Mammary epithelial cell (primary cell): ENCODE measurements around the gene HS6ST2.

Experiments used
- EZH2 ChIP-seq: IDR thresholded peaks from 2 replicates; pipeline ENCODE4 v1.6.1; 2012; ENCODE audit warnings: low read length, inconsistent platforms, borderline replicate concordance
- TF ChIP-seq, protein P1 (sequence below), 2 donors: IDR thresholded peaks in 1 of 2; conservative IDR thresholded peaks in 1 of 2; 2 replicates each; pipeline ENCODE4 v1.5.1; 2011 to 2012; ENCODE audit warnings: inconsistent platforms in 2 of 2, low read length in 2 of 2, mild to moderate bottlenecking in 2 of 2, control low read depth in 1 of 2, low read depth in 1 of 2; ENCODE audit not compliant: insufficient read depth in 1 of 2; ENCODE audit errors: extremely low read depth in 1 of 2

GRCh38 chrX:132786217-132786616 lies 172.2 kb downstream of the HS6ST2 start:
- TF ChIP-seq, protein P1, sequence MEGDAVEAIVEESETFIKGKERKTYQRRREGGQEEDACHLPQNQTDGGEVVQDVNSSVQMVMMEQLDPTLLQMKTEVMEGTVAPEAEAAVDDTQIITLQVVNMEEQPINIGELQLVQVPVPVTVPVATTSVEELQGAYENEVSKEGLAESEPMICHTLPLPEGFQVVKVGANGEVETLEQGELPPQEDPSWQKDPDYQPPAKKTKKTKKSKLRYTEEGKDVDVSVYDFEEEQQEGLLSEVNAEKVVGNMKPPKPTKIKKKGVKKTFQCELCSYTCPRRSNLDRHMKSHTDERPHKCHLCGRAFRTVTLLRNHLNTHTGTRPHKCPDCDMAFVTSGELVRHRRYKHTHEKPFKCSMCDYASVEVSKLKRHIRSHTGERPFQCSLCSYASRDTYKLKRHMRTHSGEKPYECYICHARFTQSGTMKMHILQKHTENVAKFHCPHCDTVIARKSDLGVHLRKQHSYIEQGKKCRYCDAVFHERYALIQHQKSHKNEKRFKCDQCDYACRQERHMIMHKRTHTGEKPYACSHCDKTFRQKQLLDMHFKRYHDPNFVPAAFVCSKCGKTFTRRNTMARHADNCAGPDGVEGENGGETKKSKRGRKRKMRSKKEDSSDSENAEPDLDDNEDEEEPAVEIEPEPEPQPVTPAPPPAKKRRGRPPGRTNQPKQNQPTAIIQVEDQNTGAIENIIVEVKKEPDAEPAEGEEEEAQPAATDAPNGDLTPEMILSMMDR (conservative IDR thresholded peaks at IDR 0.05 in 1 of 2, IDR thresholded peaks at IDR 0.05 in 1 of 2; ENCODE audit: extremely low read depth in 1 of 2, insufficient read depth in 1 of 2, low read depth in 1 of 2, low read length in 2 of 2), result no peak
- no peak for TF ChIP-seq EZH2
